Tracheal epithelial cell (primary cell): ENCODE measurements around the gene SEC62. TPM values are rescaled to one million over a fixed set of nuclear protein-coding genes. Genes with fewer than 3 reads are reported as not detected.

Experiments
- total RNA-seq: library from RNA; depleted of rRNA; stranded (reverse); fragments of >200 nt; gene quantifications from 2 replicates; pipeline ENCODE4 v1.2.1, GENCODE V29; 2014

Gene SEC62
- total RNA-seq = 21.0 and 26.9 TPM in 2 replicates

GRCh38 chr3:169966428-169966950 lies at the start of gene SEC62:
Gene SEC62 (plus strand): TSS chr3:169966807. CDS start chr3:169966823, 16 bp downstream.

GRCh38 chr3:170037463-170038433 lies 71.1 kb downstream of the SEC62 start, which contains the start of gene GPR160:
Gene GPR160 (plus strand): TSS chr3:170037995. CDS start chr3:170083973, 45,978 bp downstream.

Other genes with a start within 250 kb of the SEC62 start
- gene TERC, start 201.7 kb upstream of the SEC62 start, total RNA-seq = 807 and 1,776 TPM in 2 replicates
- 1.9 and 2.9 TPM in 2 replicates for gene ACTRT3, start 197.2 kb upstream of the SEC62 start, total RNA-seq
- 17.6 and 25.2 TPM in 2 replicates for gene MYNN, start 193.4 kb upstream of the SEC62 start, total RNA-seq
- gene LRRIQ4, start 153.9 kb upstream of the SEC62 start, total RNA-seq = not detected in 2 replicates
- 0.64 and 2.7 TPM in 2 replicates for gene LRRC34, start 153.9 kb upstream of the SEC62 start, total RNA-seq
- 0.24 TPM in 1 of 2 replicates, not detected in the other for gene LRRC31, start 96.9 kb upstream of the SEC62 start, total RNA-seq
- not detected in 2 replicates for gene SAMD7, start 55.2 kb upstream of the SEC62 start, total RNA-seq
- 1.5 and 6.3 TPM in 2 replicates for gene GPR160, start 71.2 kb downstream of the SEC62 start, total RNA-seq
- 14.9 and 22.8 TPM in 2 replicates for gene PHC3, start 214.9 kb downstream of the SEC62 start, total RNA-seq